HCT116 (cell line): ENCODE data around the gene SYCE1L.

Source experiments
- CTCF ChIP-seq, 3 experiments: fragments of 200-600 bp in 1 of 3; sonication (generic) in 1 of 3; IDR thresholded peaks in 2 of 3; conservative IDR thresholded peaks in 1 of 3; 2 replicates each; pipeline ENCODE4 v1.5.1; 2012 to 2017; ENCODE audit warnings: low read depth in 2 of 3, low read length in 2 of 3, antibody characterized with exemption in 1 of 3, borderline replicate concordance in 1 of 3, control low read depth in 1 of 3, mild to moderate bottlenecking in 1 of 3, mixed read lengths in 1 of 3, mixed run types in 1 of 3, moderate library complexity in 1 of 3; ENCODE audit not compliant: insufficient read depth in 1 of 3
- EZH2phosphoT487 ChIP-seq: fragments of 200-600 bp; IDR thresholded peaks from 2 replicates; pipeline ENCODE4 v1.6.1; 2018; ENCODE audit warnings: antibody characterized with exemption, borderline replicate concordance
- JUND ChIP-seq: IDR thresholded peaks from 2 replicates; pipeline ENCODE4 v1.6.1; 2012
- MAX ChIP-seq: IDR thresholded peaks from 2 replicates; pipeline ENCODE4 v1.6.1; 2012
- POLR2A ChIP-seq: IDR thresholded peaks from 2 replicates; pipeline ENCODE4 v1.7.0; 2011; ENCODE audit warnings: borderline replicate concordance; ENCODE audit not compliant: insufficient read depth, insufficient read length; ENCODE audit errors: extremely low read depth
- POLR2AphosphoS5 ChIP-seq: IDR thresholded peaks from 2 replicates; pipeline ENCODE4 v1.6.1; 2011; ENCODE audit warnings: mild to moderate bottlenecking, low read depth, low read length, moderate library complexity
- REST ChIP-seq: IDR thresholded peaks from 2 replicates; pipeline ENCODE4 v1.6.1; 2012; ENCODE audit warnings: low read depth

GRCh38 chr16:77194295-77195231, 4.6 kb upstream of the SYCE1L start:
- TF ChIP-seq POLR2AphosphoS5 = no peak
- TF ChIP-seq POLR2A = no peak
- no peak for TF ChIP-seq JUND
- no peak for TF ChIP-seq EZH2phosphoT487
- no peak for TF ChIP-seq CTCF (IDR thresholded peaks at IDR 0.05 in 2 of 3, conservative IDR thresholded peaks at IDR 0.05 in 1 of 3; ENCODE audit: borderline replicate concordance in 1 of 3, insufficient read depth in 1 of 3, low read depth in 2 of 3, low read length in 2 of 3)
- TF ChIP-seq REST = no peak
- TF ChIP-seq MAX = no peak
